BLaER1 (cell line): ENCODE results near the gene PRICKLE3.
A peak's percentile ranks its signal among the peaks of the same experiment; 100 is the strongest.

Experiments
- H3K27ac ChIP-seq: shearing (Covaris generic); formaldehyde crosslinking; 2 replicates; pipeline ENCODE4 v1.8.1; 2022
- H3K27me3 ChIP-seq: shearing (Covaris generic); formaldehyde crosslinking; 2 replicates; pipeline ENCODE4 v1.8.1; 2022
- H3K36me3 ChIP-seq: shearing (Covaris generic); formaldehyde crosslinking; 2 replicates; pipeline ENCODE4 v1.8.1; 2022
- H3K4me1 ChIP-seq: shearing (Covaris generic); formaldehyde crosslinking; 2 replicates; pipeline ENCODE4 v1.8.1; 2022
- H3K4me2 ChIP-seq: shearing (Covaris generic); formaldehyde crosslinking; 2 replicates; pipeline ENCODE4 v1.8.1; 2022
- H3K4me3 ChIP-seq: shearing (Covaris generic); formaldehyde crosslinking; 2 replicates; pipeline ENCODE4 v1.8.1; 2022
- H3K9ac ChIP-seq: shearing (Covaris generic); formaldehyde crosslinking; 2 replicates; pipeline ENCODE4 v1.8.1; 2022
- H3K9me3 ChIP-seq: shearing (Covaris generic); formaldehyde crosslinking; 2 replicates; pipeline ENCODE4 v1.8.1; 2022
- H4K20me1 ChIP-seq: shearing (Covaris generic); formaldehyde crosslinking; 2 replicates; pipeline ENCODE4 v1.8.1; 2022
- Cebpa-rat ChIP-seq: shearing (Covaris generic); IDR thresholded peaks from 2 replicates; pipeline ENCODE4 v1.8.1; 2022

The PRICKLE3 gene

DNA sequence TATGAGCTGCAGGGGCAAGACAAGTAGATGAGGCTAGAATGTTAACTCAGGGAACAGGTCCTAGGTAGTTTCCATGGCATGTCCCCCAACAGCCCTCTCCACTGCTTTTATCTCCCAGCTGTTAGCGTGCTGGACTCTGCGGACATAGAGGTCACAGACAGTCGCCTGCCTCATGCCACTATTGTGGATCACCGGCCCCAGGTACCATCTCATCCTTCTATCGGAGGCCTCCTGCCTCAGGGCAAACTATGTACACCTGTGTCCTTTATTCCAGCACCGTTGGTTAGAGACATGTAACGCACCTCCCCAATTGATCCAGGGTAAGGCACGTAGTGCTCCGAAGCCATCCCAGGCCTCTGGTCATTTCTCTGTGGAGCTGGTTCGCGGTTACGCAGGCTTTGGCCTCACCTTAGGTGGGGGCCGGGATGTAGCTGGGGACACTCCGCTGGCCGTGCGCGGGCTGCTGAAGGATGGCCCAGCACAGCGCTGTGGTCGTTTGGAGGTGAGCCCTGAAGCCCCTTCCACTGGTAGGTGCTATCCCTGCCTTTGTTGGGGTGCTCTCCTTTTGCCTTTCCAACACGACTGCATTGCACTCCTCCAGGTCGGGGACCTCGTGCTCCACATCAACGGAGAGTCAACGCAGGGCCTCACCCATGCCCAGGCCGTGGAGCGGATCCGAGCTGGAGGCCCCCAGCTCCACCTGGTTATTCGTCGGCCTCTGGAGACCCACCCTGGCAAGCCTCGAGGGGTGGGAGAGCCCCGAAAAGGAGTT, 21.4 kb downstream of the PRICKLE3 start:
- Histone ChIP-seq H3K9me3 (peaks cover 14% of the 10 kb centered on the region), H4K20me1 (no peaks in the 10 kb centered on the region), H3K4me2 (peak overlapping the region; percentile 67), H3K9ac (no peak overlapping the region), H3K36me3 (no peaks in the 10 kb centered on the region), H3K4me3 (no peak overlapping the region), H3K4me1 (peaks cover 46% of the 10 kb centered on the region), H3K27me3 (peaks cover 12% of the 10 kb centered on the region), H3K27ac (no peak overlapping the region)
- no peak for TF ChIP-seq Cebpa-rat

DNA sequence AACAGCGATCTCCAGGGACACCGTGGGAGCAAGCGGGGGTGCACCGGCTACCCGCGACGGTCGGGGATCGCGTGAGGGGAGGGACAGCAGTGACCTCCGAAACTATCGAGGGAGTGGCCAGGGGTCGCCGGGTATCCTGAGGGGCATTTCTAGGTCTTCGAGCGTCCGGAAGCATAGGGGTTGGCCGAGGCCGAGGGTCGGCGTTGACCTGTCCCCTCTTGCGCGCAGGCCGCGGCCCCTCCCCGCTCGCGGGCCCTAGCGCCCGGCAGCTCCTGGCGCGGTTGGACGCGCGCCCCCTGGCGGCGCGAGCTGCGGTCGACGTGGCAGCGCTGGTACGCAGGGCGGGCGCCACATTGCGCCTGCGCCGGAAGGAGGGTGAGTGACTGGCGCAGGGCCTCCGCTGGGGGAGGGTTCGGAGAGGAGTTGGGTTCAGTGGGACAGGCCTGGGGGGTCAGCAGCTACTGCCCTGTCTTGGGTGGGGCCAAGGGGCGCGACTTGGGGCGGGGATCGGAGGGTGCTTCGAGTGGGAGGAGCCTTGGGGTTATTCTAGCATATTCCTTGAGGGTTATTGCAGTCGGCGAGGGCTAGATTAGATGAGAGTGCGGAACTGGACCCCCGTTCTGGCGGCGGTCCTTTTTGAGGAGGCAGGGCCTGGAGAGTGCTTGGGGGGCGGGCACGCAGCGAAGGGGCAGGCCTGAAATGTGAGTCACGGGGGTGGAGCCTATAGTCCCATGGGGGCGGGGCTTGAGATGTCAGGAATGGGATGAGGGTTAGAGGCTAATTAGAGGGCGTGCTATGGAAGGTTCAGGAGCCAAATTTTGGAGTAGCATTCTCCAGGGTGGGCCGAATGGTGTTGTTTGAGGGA, 22.4 kb downstream of the PRICKLE3 start:
- H3K4me2 ChIP-seq = peak overlapping the region; percentile 67
- H3K4me3 ChIP-seq = peak overlapping the region; percentile 63
- peaks cover 14% of the 10 kb centered on the region for H3K9me3 ChIP-seq
- H3K36me3 ChIP-seq = no peaks in the 10 kb centered on the region
- H3K27ac ChIP-seq = peak overlapping the region; percentile 78
- peaks cover 19% of the 10 kb centered on the region for H3K27me3 ChIP-seq
- no peak for TF ChIP-seq Cebpa-rat
- H3K9ac ChIP-seq = peak overlapping the region; percentile 72
- H4K20me1 ChIP-seq = no peaks in the 10 kb centered on the region
- H3K4me1 ChIP-seq = peaks cover 39% of the 10 kb centered on the region

DNA sequence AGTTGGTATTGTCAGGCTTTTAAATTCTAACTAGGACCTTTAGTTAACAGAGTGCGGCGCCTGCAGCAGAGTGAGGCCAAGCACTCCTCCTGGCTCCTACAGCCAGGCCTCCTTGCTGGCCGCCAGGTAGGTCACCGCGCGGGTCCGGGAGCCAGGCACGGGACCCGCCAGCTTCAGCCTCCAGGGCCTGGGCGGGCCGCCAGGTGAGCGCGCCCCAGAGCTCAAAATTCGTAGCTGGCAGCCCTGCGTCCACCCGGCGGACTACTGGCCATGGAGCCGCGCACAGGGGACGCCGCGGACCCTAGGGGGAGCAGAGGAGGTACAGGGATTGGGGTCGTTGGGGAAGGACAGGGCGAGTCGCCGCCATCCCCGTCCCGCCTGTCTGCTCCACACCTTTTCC, 23.6 kb downstream of the PRICKLE3 start, which contains the start of gene MAGIX:
TSS of gene MAGIX (plus strand) at position 139 of the 400 bp plus-strand sequence. CDS start at position 271, 132 bp downstream.
- H3K4me2 ChIP-seq = peak within 1 kb of the TSS; percentile 67
- H3K4me3 ChIP-seq = peak within 1 kb of the TSS; percentile 63
- H3K9ac ChIP-seq = peak within 1 kb of the TSS; percentile 72
- H3K27ac ChIP-seq = peak within 1 kb of the TSS; percentile 78
- H3K36me3 ChIP-seq = no peaks in the 10 kb centered on the region
- TF ChIP-seq Cebpa-rat = no peak
- H4K20me1 ChIP-seq = no peaks in the 10 kb centered on the region
- peaks cover 29% of the 10 kb centered on the region for H3K27me3 ChIP-seq
- H3K4me1 ChIP-seq = peaks cover 31% of the 10 kb centered on the region
- H3K9me3 ChIP-seq = peaks cover 14% of the 10 kb centered on the region

GRCh38 chrX:49161632-49162031, 24.5 kb downstream of the PRICKLE3 start:
- Histone ChIP-seq H3K27ac (no peak overlapping the region), H3K9me3 (peaks cover 14% of the 10 kb centered on the region), H4K20me1 (no peaks in the 10 kb centered on the region), H3K4me3 (no peak overlapping the region), H3K4me2 (no peak overlapping the region), H3K4me1 (peaks cover 25% of the 10 kb centered on the region), H3K9ac (no peak overlapping the region), H3K27me3 (peaks cover 29% of the 10 kb centered on the region), H3K36me3 (no peaks in the 10 kb centered on the region)
- TF ChIP-seq Cebpa-rat = no peak

GRCh38 chrX:49160908-49161307, 25.3 kb downstream of the PRICKLE3 start:
- no peaks in the 10 kb centered on the region for H4K20me1 ChIP-seq
- no peaks in the 10 kb centered on the region for H3K36me3 ChIP-seq
- no peak for TF ChIP-seq Cebpa-rat
- peaks cover 18% of the 10 kb centered on the region for H3K4me1 ChIP-seq
- no peak overlapping the region for H3K9ac ChIP-seq
- H3K27me3 ChIP-seq = peaks cover 29% of the 10 kb centered on the region
- H3K4me3 ChIP-seq = no peak overlapping the region
- no peak overlapping the region for H3K4me2 ChIP-seq
- H3K9me3 ChIP-seq = peaks cover 19% of the 10 kb centered on the region
- no peak overlapping the region for H3K27ac ChIP-seq

GRCh38 chrX:49157194-49157593, 29.0 kb downstream of the PRICKLE3 start:
- H3K27ac ChIP-seq = no peak overlapping the region
- H3K27me3 ChIP-seq = peaks cover 37% of the 10 kb centered on the region
- no peak overlapping the region for H3K4me3 ChIP-seq
- 0 out of 2 replicates have a peak, but pooled peaks cover 4% of the 10 kb centered on the region for H3K9me3 ChIP-seq
- no peaks in the 10 kb centered on the region for H3K36me3 ChIP-seq
- no peaks in the 10 kb centered on the region for H4K20me1 ChIP-seq
- H3K4me1 ChIP-seq = 0 out of 2 replicates have a peak, but pooled peaks cover 7% of the 10 kb centered on the region
- no peak overlapping the region for H3K4me2 ChIP-seq
- no peak overlapping the region for H3K9ac ChIP-seq
- no peak for TF ChIP-seq Cebpa-rat

DNA sequence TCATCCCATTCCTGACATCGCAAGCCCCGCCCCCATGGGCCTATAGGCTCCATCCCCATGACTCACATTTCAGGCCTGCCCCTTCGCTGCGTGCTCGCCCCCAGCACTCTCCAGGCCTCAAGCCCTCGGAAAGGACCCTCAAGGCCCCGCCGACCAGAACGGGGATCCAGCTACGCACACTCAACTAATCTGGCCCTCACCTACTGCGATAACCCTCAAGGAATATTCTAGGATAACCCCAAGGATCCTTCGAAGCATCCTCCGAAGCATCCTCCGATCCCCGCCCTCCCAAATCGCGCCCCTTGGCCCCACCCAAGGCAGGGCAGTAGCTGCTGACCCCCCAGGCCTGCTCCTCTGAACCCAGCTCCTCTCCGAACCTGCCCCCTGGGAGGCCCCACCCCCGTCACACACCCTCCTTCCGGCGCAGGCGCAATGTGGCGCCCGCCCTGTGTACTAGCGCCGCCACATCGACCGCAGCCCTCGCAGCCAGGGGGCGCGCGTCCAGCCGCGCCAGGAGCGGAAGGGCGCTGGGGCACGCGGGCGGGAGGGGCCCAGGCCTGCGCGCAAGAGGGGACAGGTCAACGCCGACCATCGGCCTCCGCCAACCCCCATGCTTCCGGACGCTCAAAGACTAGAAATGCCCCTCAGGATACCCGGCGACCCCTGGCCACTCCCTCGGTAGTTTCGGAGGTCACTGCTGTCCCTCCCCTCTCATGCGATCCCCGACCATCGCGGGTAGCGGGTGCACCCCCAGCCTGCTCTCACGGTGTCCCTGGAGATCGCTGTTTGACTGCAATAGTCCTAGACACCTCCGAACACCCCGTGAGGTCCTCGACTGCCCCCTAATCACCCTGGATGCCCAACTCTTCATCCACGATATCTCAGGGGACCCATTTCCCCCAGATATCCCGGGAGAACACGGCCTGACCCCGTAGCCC, 30.0 kb downstream of the PRICKLE3 start:
- Histone ChIP-seq H3K27ac (peak overlapping the region; percentile 74), H3K4me3 (peak overlapping the region; percentile 65), H3K27me3 (peaks cover 37% of the 10 kb centered on the region), H3K9me3 (0 out of 2 replicates have a peak, but pooled peaks cover 4% of the 10 kb centered on the region), H3K9ac (peak overlapping the region; percentile 71), H4K20me1 (no peaks in the 10 kb centered on the region), H3K4me1 (0 out of 2 replicates have a peak, but pooled peaks cover 7% of the 10 kb centered on the region), H3K4me2 (peak overlapping the region; percentile 73), H3K36me3 (no peaks in the 10 kb centered on the region)
- no peak for TF ChIP-seq Cebpa-rat

DNA sequence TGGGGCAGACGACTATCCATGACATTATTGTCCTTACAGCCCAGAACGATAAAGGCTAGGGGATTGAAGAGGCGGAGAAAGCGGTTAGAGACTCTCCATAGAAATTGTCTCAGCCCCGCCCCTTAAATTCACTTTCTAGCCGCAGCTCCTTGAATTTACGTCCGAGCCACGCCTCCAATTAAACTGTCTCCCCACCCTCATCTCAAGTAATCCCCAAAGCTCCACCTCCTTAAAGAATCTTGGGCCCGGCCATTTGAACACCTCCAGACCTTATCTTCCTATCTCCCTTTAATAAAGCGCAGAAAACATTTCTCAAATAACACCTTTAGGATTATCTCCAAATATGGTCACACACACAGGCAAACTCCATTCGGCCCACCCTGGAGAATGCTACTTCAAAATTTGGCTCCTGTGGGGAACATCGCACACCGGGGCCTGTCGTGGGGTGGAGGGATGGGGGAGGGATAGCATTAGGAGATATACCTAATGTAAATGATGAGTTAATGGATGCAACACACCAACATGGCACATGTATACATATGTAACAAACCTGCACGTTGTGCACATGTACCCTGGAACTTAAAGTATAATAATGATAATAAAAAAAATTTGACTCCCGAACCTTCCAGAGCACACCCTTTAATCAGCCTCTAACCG, 30.8 kb downstream of the PRICKLE3 start:
- Histone ChIP-seq H3K4me1 (0 out of 2 replicates have a peak, but pooled peaks cover 7% of the 10 kb centered on the region), H4K20me1 (no peaks in the 10 kb centered on the region), H3K27me3 (peaks cover 34% of the 10 kb centered on the region), H3K9me3 (0 out of 2 replicates have a peak, but pooled peaks cover 4% of the 10 kb centered on the region), H3K27ac (peak overlapping the region; percentile 74), H3K36me3 (no peaks in the 10 kb centered on the region), H3K9ac (peak overlapping the region; percentile 71; the same call in 1 of the 2 replicates), H3K4me2 (peak overlapping the region; percentile 73), H3K4me3 (peak overlapping the region; percentile 65)
- TF ChIP-seq Cebpa-rat = no peak
